ENCODE measurements around the gene CNGB1. TPM values are rescaled to one million over a fixed set of nuclear protein-coding genes. Genes with fewer than 3 reads are reported as not detected.

CNGB1 gene
- total and polyA plus RNA-seq, 2 experiments from 2014 or later: not detected

DNA sequence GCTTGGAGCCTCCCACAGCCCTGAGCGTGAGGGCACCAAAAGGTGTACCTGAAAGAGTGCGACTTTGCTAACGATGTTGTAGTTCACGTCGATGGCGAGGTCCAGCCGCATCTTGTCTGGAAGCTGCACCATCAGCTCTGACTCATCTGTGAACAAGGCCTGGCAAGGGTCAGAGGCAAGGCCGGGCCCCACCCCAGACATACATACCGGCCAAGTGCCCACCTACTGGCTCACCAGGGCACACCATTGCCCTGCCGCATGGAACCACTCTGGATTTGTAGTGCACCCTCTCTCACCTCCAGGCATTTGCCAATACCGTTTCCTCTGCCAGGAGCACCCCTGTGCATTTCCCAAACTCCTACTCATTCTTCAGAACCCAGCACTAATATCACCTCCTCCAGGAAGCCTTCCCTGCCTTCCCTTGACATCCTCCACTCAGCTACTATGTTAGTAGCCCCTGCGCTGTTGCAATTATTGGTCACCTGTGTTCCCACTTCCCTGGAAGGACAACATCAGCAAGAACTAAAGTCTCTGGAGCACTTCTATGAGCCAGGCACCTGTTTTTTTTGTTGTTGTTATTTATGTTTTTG, 69.4 kb downstream of the CNGB1 start:
- 88% methylated on average over 12 of the region's 12 CpGs for WGBS (ENCODE audit: low lambda C conversion rate, missing lambda C conversion rate)
- H2AFZ ChIP-seq: no peak overlapping the region
- H3K4me2 ChIP-seq: no peak overlapping the region
- H3K9me3 ChIP-seq (ENCODE audit: low read depth): no peaks in the 10 kb centered on the region
- H3K36me3 ChIP-seq (replicated peaks; ENCODE audit: insufficient read depth, low read depth): no peaks in the 10 kb centered on the region
- no peak overlapping the region for H3K27ac ChIP-seq
- TF ChIP-seq EZH2phosphoT487 (IDR thresholded peaks at IDR 0.05; ENCODE audit: low read depth, severe bottlenecking, unreplicated experiment) (no peak), EZH2 (IDR thresholded peaks at IDR 0.05; ENCODE audit: borderline replicate concordance) (no peak)
- TF ChIP-seq, protein P1, sequence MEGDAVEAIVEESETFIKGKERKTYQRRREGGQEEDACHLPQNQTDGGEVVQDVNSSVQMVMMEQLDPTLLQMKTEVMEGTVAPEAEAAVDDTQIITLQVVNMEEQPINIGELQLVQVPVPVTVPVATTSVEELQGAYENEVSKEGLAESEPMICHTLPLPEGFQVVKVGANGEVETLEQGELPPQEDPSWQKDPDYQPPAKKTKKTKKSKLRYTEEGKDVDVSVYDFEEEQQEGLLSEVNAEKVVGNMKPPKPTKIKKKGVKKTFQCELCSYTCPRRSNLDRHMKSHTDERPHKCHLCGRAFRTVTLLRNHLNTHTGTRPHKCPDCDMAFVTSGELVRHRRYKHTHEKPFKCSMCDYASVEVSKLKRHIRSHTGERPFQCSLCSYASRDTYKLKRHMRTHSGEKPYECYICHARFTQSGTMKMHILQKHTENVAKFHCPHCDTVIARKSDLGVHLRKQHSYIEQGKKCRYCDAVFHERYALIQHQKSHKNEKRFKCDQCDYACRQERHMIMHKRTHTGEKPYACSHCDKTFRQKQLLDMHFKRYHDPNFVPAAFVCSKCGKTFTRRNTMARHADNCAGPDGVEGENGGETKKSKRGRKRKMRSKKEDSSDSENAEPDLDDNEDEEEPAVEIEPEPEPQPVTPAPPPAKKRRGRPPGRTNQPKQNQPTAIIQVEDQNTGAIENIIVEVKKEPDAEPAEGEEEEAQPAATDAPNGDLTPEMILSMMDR (IDR thresholded peaks at IDR 0.05; ENCODE audit: poor library complexity): no peak
- no peaks in the 10 kb centered on the region for H3K79me2 ChIP-seq
- H3K4me1 ChIP-seq (ENCODE audit: insufficient read depth): no peaks in the 10 kb centered on the region
- H3K9me2 ChIP-seq (replicated peaks; ENCODE audit: insufficient read depth): no peaks in the 10 kb centered on the region
- no peak for DNase-seq (ENCODE audit: low spot score)
- H3K27me3 ChIP-seq: no peaks in the 10 kb centered on the region
- H3K4me3 ChIP-seq: no peak overlapping the region
- H4K20me1 ChIP-seq (ENCODE audit: insufficient read depth, poor library complexity, severe bottlenecking): no peaks in the 10 kb centered on the region

DNA sequence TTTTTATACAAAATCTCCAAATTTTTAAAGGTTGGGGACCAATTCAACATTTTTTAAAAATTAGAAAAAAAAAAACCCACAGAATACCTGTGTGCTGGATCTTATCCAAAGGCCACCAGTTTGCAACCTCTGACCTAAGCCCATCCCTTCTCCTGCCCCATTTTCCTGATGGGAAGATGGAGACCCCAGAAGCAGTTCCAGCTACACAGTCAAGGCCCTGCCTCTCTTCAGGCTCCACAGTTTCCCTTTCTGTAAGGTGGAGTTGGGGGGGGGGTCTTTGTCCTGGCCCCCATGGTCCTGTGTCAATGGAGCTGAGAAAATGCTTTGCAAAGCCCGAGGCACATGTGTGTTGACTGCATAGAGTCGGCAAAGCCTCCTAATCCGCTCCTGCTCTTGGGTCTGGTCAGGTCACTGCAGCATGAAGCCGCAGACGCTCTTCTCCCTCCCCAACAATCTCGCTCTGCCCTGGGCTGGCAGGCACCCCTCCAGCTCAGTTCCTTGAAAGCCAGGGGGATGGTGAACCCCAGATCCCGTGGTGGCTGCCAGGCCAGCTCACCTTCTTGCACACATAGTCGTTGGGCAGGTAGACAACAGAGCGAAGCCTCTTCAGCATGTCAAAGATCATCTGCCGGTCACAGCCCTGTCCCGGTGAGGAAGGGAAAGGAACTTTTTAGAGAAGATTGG, 70.0 kb downstream of the CNGB1 start:
- H3K36me3 ChIP-seq (replicated peaks; ENCODE audit: insufficient read depth, low read depth): no peaks in the 10 kb centered on the region
- H3K9me2 ChIP-seq (replicated peaks; ENCODE audit: insufficient read depth): no peaks in the 10 kb centered on the region
- WGBS (ENCODE audit: low lambda C conversion rate, missing lambda C conversion rate): 79% methylated on average over 11 of the region's 11 CpGs
- H2AFZ ChIP-seq: no peak overlapping the region
- DNase-seq (ENCODE audit: low spot score): no peak
- H3K9me3 ChIP-seq (ENCODE audit: low read depth): no peaks in the 10 kb centered on the region
- no peak overlapping the region for H3K4me2 ChIP-seq
- no peaks in the 10 kb centered on the region for H3K79me2 ChIP-seq
- no peak overlapping the region for H3K4me3 ChIP-seq
- no peaks in the 10 kb centered on the region for H3K27me3 ChIP-seq
- H3K27ac ChIP-seq: no peak overlapping the region
- H4K20me1 ChIP-seq (ENCODE audit: insufficient read depth, poor library complexity, severe bottlenecking): no peaks in the 10 kb centered on the region
- H3K4me1 ChIP-seq (ENCODE audit: insufficient read depth): no peaks in the 10 kb centered on the region
- TF ChIP-seq, protein P1 (IDR thresholded peaks at IDR 0.05; ENCODE audit: poor library complexity): no peak
- TF ChIP-seq EZH2 (IDR thresholded peaks at IDR 0.05; ENCODE audit: borderline replicate concordance) (no peak), EZH2phosphoT487 (IDR thresholded peaks at IDR 0.05; ENCODE audit: low read depth, severe bottlenecking, unreplicated experiment) (no peak)

DNA sequence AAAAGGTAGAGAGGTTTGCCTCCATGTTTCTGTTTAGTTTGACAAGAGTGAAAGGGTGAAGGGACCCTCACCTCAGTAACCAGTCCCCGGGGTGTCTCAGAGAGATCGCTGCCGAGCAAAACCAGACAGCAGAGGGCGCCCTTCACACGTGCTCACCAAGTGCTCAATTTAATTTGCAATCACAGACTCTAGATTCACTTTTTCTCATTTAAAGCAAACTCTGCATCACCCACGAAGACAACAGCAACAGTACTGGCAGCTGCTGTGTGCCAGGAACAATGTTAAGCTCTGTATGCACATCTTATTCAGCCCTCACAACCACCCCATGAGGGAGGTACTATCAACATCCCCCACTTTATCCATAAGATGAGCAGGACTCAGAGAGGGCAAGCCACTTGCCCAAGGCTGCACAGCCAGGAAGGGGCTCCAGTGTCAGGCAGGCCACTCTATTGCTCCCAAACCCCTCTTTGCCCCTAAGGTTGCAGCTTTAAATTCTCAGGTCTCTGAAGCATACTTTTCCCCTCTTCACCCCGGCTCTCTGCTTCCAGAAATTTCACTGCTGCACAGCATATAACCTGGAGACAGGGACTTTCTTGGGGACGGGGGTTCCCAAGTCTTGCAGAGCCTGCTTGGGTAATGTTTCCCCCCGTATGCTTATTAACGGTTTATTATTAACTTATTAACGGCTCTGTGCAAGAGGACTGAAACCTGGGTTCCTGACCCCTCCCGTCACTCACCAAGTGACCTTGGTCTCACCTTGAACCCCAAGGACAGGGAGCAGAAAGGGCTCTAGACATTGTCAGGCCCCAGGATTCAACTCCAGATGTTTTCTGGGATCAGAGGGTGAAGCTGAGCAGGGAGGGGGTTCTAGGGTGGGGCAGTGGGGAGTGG, 70.9 kb downstream of the CNGB1 start:
- H3K27me3 ChIP-seq: no peaks in the 10 kb centered on the region
- no peaks in the 10 kb centered on the region for H3K9me3 ChIP-seq (ENCODE audit: low read depth)
- 39% methylated on average over 12 of the region's 12 CpGs for WGBS (ENCODE audit: low lambda C conversion rate, missing lambda C conversion rate)
- DNase-seq (ENCODE audit: low spot score): peak; percentile 82
- no peaks in the 10 kb centered on the region for H3K79me2 ChIP-seq
- H4K20me1 ChIP-seq (ENCODE audit: insufficient read depth, poor library complexity, severe bottlenecking): no peaks in the 10 kb centered on the region
- no peaks in the 10 kb centered on the region for H3K36me3 ChIP-seq (replicated peaks; ENCODE audit: insufficient read depth, low read depth)
- no peak overlapping the region for H3K4me2 ChIP-seq
- no peak overlapping the region for H3K4me3 ChIP-seq
- TF ChIP-seq, protein P1 (IDR thresholded peaks at IDR 0.05; ENCODE audit: poor library complexity): peak; percentile 94
- TF ChIP-seq EZH2phosphoT487 (IDR thresholded peaks at IDR 0.05; ENCODE audit: low read depth, severe bottlenecking, unreplicated experiment) (no peak), EZH2 (IDR thresholded peaks at IDR 0.05; ENCODE audit: borderline replicate concordance) (no peak)
- no peak overlapping the region for H3K27ac ChIP-seq
- no peaks in the 10 kb centered on the region for H3K9me2 ChIP-seq (replicated peaks; ENCODE audit: insufficient read depth)
- no peaks in the 10 kb centered on the region for H3K4me1 ChIP-seq (ENCODE audit: insufficient read depth)
- H2AFZ ChIP-seq: no peak overlapping the region
